Osteocyte (in vitro differentiated cells): Measurements from ENCODE around the gene RAPGEF4. TPM values are rescaled to one million over a fixed set of nuclear protein-coding genes. Genes with fewer than 3 reads are reported as not detected.

Experiments
- DNase-seq: peaks from one replicate; pipeline ENCODE4 v3.0.0; 2021; ENCODE audit warnings: mixed read lengths; ENCODE audit not compliant: unreplicated experiment; ENCODE audit errors: extremely low spot score
- H3K27ac Mint-ChIP-seq: one replicate; pipeline ENCODE4 v1.8.0; 2021; ENCODE audit warnings: mild to moderate bottlenecking, mixed read lengths; ENCODE audit not compliant: unreplicated experiment
- H3K27me3 Mint-ChIP-seq: one replicate; pipeline ENCODE4 v1.8.0; 2021; ENCODE audit warnings: mixed read lengths; ENCODE audit not compliant: unreplicated experiment
- H3K36me3 Mint-ChIP-seq: one replicate; pipeline ENCODE4 v1.8.0; 2021; ENCODE audit warnings: mixed read lengths; ENCODE audit not compliant: unreplicated experiment
- H3K4me1 Mint-ChIP-seq: one replicate; pipeline ENCODE4 v1.8.0; 2021; ENCODE audit warnings: mixed read lengths; ENCODE audit not compliant: unreplicated experiment
- H3K4me3 Mint-ChIP-seq: one replicate; pipeline ENCODE4 v1.8.0; 2021; ENCODE audit warnings: mild to moderate bottlenecking, moderate library complexity, mixed read lengths; ENCODE audit not compliant: unreplicated experiment
- H3K9me3 Mint-ChIP-seq: one replicate; pipeline ENCODE4 v1.8.0; 2021; ENCODE audit warnings: mixed read lengths; ENCODE audit not compliant: unreplicated experiment
- total RNA-seq: library from RNA; stranded (reverse); gene quantifications from 2 replicates; pipeline ENCODE4 v1.2.1, GENCODE V29; 2021
- TF ChIP-seq, protein P1 (sequence below): fragments of 200-600 bp; sonication (generic); IDR thresholded peaks from 2 replicates; pipeline ENCODE4 v1.5.0; 2021; ENCODE audit warnings: antibody characterized with exemption, mild to moderate bottlenecking, moderate library complexity

RAPGEF4 gene
- total RNA-seq, 1 donor from 2014 or later: 0.91 TPM

DNA sequence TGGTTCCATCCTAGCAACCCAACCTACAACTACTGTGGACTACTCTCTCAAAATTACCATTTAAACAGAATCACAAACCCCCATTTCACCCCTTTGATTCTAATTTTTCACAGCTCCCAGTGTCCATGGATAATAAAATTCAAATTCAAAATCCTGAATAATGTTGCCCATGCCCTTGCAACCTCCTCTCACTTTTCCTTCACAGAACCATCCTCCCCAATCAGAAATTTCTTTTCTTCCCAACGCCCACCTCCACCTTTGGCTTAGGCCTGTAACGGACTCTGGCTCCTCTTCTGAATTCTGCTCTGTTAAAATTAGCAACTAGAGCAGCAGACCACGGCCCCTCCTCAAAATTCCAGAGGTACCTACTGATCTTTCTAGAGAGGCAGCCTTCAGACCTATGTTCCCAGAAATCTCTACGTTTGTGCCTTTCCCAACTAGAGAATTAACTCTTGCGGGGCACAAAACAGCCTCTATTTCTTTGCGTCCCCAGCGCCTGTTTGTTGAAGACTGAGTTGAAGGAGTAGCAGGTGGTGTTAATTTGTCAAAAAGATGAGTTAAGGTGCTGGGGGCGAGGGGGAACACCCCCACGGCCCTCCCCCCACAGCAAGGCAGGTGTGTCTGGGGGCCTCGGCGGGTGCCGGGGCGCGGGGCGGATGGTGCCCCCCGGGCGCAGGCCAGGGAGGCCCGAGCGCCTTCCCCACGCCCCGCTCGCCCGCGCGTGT, 339.6 kb downstream of the RAPGEF4 start:
- H3K27me3 Mint-ChIP-seq: no peaks in the 10 kb centered on the region
- peak overlapping the region; percentile 75 for H3K4me3 Mint-ChIP-seq
- peak overlapping the region; percentile 86 for H3K27ac Mint-ChIP-seq
- TF ChIP-seq, protein P1, sequence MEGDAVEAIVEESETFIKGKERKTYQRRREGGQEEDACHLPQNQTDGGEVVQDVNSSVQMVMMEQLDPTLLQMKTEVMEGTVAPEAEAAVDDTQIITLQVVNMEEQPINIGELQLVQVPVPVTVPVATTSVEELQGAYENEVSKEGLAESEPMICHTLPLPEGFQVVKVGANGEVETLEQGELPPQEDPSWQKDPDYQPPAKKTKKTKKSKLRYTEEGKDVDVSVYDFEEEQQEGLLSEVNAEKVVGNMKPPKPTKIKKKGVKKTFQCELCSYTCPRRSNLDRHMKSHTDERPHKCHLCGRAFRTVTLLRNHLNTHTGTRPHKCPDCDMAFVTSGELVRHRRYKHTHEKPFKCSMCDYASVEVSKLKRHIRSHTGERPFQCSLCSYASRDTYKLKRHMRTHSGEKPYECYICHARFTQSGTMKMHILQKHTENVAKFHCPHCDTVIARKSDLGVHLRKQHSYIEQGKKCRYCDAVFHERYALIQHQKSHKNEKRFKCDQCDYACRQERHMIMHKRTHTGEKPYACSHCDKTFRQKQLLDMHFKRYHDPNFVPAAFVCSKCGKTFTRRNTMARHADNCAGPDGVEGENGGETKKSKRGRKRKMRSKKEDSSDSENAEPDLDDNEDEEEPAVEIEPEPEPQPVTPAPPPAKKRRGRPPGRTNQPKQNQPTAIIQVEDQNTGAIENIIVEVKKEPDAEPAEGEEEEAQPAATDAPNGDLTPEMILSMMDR: no peak
- no peaks in the 10 kb centered on the region for H3K36me3 Mint-ChIP-seq
- DNase-seq: no peak
- no peaks in the 10 kb centered on the region for H3K9me3 Mint-ChIP-seq
- H3K4me1 Mint-ChIP-seq: peaks cover 33% of the 10 kb centered on the region

DNA sequence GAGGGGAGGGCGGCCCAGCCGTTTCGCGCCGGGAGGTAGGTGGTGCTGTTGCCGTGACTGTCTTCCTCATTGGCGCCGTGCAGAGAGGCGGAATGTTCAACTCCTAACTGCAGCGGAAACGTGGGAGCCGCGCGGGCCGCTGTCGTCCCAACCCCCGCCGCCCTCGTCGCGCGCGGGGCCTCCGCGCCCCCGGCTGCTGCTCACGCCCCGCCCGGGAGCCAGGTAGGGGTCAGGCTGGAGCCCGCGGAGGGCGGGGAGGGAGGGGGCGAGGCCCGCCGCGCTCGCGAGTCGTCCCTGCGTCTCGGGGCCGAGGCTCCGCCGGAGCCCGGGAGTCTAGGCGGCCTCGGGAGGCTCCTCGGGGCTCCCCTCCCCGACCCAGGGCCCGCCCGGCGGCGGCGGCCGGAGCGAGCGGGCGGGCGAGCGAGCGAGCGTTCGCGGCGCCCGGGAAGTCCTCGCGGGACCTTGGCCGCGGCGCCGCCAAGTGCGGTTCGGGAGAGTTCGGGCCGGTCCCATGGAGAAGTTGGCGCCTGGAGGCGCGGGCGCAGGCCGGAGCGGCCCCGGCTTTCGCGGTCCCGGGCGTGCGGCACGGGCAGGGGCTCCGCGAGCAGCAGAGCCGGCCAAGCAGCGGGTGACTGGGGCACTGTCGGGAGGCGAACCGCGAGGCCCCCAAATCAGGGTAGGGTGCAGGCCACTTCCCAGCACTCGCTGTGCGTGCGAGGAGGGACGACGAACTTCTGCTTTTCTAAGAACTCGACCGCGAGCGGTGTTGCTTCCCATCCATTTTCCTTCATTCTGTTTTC, 340.3 kb downstream of the RAPGEF4 start, which contains the start of gene MAP3K20:
TSS of gene MAP3K20 (plus strand) at position 66 of the 800 bp plus-strand sequence. CDS start 15,186 bp downstream, outside the sequence.
- H3K9me3 Mint-ChIP-seq: no peaks in the 10 kb centered on the region
- TF ChIP-seq, protein P1: peak; percentile 67
- DNase-seq: peak; percentile 92
- H3K4me1 Mint-ChIP-seq: peaks cover 39% of the 10 kb centered on the region
- peak within 1 kb of the TSS; percentile 89 for H3K4me3 Mint-ChIP-seq
- H3K27ac Mint-ChIP-seq: peak within 1 kb of the TSS; percentile 96
- H3K36me3 Mint-ChIP-seq: no peaks in the 10 kb centered on the region
- no peaks in the 10 kb centered on the region for H3K27me3 Mint-ChIP-seq

DNA sequence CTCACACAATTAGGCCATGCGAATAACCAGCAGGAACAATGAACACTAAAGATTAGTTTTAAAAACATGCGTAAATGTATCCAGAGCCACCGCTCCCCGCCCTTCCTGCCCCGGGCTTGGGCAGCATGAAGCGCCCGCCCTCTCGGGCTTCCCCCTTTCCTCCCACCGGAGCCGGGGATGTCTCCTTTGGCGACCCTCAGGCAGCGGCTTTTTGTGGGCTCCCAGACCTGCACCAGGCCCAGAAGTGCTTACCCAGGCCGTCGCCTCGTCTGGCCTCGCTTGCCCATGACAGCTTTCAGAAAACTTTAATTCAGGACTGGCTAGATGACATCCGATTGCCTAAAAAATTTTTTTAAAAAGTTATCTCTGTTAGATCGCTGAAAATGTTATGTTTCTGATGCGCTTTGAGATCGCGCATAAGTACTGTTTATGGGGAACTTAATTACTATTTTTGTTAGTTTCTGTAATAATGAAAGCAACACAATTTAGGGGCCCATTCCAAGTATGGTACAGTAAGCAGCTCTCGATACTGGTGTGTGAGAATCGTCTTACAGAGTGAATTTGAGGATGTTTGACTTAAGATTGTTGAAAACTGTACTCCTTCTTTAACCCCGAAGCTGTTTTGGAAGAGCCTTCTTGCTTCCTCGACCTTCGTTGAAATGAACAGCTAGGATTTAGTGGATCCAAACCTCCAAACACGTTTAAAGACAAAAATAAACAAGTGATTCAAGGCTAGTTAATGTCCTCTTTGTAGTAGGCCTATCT, 341.1 kb downstream of the RAPGEF4 start:
- Mint-ChIP-seq H3K27me3 (no peaks in the 10 kb centered on the region), H3K4me3 (peak overlapping the region; percentile 89), H3K36me3 (no peaks in the 10 kb centered on the region), H3K27ac (peak overlapping the region; percentile 96), H3K4me1 (peaks cover 39% of the 10 kb centered on the region), H3K9me3 (no peaks in the 10 kb centered on the region)
- TF ChIP-seq, protein P1: no peak
- DNase-seq: peak; percentile 87

DNA sequence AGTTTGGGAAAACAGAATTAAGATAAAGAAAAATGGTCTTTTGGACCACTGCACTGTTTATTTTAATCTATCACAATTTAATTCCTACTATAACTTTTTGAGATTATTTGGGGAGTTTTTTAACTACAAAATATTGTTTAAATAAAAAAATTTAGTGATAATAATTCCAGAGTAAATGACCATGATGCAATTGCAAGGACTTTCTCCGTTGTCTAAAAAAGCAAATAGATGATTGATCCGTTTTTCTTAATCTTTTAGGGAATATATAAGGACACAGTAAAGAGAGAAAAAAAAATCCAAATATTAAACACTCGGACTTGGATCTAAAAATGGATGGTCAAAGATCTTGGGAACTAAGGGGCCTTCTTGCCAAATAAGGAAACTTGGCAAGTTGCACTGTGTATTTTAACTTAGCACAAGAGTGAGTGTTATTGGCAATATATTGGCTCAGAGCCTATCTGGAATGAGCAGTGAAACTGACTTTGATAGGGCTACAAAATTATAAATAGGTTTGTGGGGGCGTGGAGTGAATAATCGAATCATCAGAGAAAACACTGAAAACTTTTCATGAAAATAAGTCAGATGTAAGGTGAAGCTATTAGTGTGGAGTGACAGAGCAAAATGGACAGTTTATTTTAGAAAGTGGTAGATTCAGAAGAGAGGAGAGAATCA, 342.0 kb downstream of the RAPGEF4 start:
- H3K9me3 Mint-ChIP-seq: no peaks in the 10 kb centered on the region
- H3K27ac Mint-ChIP-seq: peak overlapping the region; percentile 96
- no peaks in the 10 kb centered on the region for H3K27me3 Mint-ChIP-seq
- H3K36me3 Mint-ChIP-seq: peaks cover 2% of the 10 kb centered on the region
- H3K4me1 Mint-ChIP-seq: peaks cover 39% of the 10 kb centered on the region
- DNase-seq: no peak
- TF ChIP-seq, protein P1: no peak
- H3K4me3 Mint-ChIP-seq: peak overlapping the region; percentile 89
